ENCODE measurements around the gene MAU2. TPM values are rescaled to one million over a fixed set of nuclear protein-coding genes. Genes with fewer than 3 reads are reported as not detected.

The MAU2 gene
- total and polyA plus RNA-seq, 4 donors, result 7.5 to 31.0 (median 17.9) TPM

DNA sequence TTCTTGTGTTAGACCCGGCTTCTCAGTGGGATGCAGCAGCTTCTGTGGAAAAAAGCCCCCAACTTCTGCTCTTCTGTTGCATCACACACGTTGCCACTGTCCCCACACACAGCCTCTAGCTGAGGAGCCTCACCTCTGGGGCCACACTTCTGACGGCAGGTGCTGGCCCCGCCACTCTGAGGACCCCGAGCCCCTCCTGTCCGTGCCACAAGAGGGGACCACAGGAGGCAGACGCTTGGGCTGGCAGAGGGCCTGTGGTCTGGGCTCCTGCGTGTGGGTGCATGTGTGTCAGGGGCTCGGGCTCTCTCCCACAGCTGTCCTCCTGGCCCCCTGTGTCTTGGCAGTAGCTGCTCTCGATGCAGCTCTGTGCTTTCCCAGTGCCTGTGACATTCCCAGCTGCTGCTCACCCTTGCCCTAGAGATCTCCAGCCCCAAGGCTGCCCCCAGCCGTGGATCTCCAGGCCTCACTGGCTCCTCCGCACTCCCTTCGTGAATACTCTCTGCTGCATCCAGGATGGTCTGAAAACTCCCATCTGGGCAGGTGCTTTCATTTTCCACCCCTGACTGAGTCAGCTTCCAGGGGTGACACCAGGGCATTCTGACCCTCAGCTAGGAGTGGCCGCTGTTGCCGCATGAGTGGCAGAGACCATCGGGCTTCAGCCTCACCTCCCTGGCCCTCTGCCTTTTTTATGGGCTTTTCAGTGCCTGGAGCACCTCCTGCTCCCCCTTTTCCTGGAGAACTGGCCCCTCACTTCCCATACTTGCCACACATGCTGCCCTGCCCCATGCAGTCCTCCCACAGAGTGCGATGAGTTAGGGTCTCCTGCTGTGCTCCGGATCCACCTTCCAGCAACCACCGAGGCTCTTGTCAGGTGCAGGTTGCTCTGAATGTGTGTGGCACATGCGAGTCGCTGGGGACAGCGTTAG, 13.7 kb downstream of the MAU2 start:
- Histone ChIP-seq H3K4me3 (ENCODE audit: low read depth in 1 of 3, low read length in 3 of 3) (no peak overlapping the region), H3K36me3 (ENCODE audit: control insufficient read depth in 4 of 4, insufficient read depth in 3 of 4, low read depth in 1 of 4, low read length in 3 of 4) (peaks cover 15 to 61% (median 31%) of the 10 kb centered on the region in 4 donors), H3K9ac (ENCODE audit: low read depth in 1 of 2, low read length in 2 of 2) (no peak overlapping the region), H3K4me1 (ENCODE audit: control insufficient read depth in 4 of 4, insufficient read depth in 4 of 4, low read length in 3 of 4) (peaks cover 0 to 2% (median 0%) of the 10 kb centered on the region in 4 donors), H3K9me3 (ENCODE audit: control insufficient read depth in 4 of 4, low read length in 3 of 4) (no peaks in the 10 kb centered on the region), H3K27me3 (ENCODE audit: control insufficient read depth in 4 of 4, insufficient read depth in 4 of 4, low read length in 3 of 4) (no peaks in the 10 kb centered on the region), H3K27ac (ENCODE audit: low read depth in 1 of 2, low read length in 2 of 2) (no peak overlapping the region)
- TF ChIP-seq, protein P1, sequence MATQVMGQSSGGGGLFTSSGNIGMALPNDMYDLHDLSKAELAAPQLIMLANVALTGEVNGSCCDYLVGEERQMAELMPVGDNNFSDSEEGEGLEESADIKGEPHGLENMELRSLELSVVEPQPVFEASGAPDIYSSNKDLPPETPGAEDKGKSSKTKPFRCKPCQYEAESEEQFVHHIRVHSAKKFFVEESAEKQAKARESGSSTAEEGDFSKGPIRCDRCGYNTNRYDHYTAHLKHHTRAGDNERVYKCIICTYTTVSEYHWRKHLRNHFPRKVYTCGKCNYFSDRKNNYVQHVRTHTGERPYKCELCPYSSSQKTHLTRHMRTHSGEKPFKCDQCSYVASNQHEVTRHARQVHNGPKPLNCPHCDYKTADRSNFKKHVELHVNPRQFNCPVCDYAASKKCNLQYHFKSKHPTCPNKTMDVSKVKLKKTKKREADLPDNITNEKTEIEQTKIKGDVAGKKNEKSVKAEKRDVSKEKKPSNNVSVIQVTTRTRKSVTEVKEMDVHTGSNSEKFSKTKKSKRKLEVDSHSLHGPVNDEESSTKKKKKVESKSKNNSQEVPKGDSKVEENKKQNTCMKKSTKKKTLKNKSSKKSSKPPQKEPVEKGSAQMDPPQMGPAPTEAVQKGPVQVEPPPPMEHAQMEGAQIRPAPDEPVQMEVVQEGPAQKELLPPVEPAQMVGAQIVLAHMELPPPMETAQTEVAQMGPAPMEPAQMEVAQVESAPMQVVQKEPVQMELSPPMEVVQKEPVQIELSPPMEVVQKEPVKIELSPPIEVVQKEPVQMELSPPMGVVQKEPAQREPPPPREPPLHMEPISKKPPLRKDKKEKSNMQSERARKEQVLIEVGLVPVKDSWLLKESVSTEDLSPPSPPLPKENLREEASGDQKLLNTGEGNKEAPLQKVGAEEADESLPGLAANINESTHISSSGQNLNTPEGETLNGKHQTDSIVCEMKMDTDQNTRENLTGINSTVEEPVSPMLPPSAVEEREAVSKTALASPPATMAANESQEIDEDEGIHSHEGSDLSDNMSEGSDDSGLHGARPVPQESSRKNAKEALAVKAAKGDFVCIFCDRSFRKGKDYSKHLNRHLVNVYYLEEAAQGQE (IDR thresholded peaks at IDR 0.05), result no peak
- TF ChIP-seq EGR1 (IDR thresholded peaks at IDR 0.05; ENCODE audit: low read depth in 2 of 2) (no peak), NR2F2 (IDR thresholded peaks at IDR 0.05) (no peak), FOXA1 (IDR thresholded peaks at IDR 0.05) (no peak), HNF4G (IDR thresholded peaks at IDR 0.05) (no peak), SP1 (IDR thresholded peaks at IDR 0.05) (no peak), GABPA (IDR thresholded peaks at IDR 0.05 in 1 of 2, conservative IDR thresholded peaks at IDR 0.05 in 1 of 2) (no peak), JUND (IDR thresholded peaks at IDR 0.05) (no peak), TAF1 (conservative IDR thresholded peaks at IDR 0.05) (no peak), YY1 (IDR thresholded peaks at IDR 0.05) (no peak), RXRA (IDR thresholded peaks at IDR 0.05) (no peak), FOXA2 (IDR thresholded peaks at IDR 0.05) (no peak), RAD21 (IDR thresholded peaks at IDR 0.05) (no peak), HNF4A (conservative IDR thresholded peaks at IDR 0.05) (no peak)
- TF ChIP-seq, protein P2, sequence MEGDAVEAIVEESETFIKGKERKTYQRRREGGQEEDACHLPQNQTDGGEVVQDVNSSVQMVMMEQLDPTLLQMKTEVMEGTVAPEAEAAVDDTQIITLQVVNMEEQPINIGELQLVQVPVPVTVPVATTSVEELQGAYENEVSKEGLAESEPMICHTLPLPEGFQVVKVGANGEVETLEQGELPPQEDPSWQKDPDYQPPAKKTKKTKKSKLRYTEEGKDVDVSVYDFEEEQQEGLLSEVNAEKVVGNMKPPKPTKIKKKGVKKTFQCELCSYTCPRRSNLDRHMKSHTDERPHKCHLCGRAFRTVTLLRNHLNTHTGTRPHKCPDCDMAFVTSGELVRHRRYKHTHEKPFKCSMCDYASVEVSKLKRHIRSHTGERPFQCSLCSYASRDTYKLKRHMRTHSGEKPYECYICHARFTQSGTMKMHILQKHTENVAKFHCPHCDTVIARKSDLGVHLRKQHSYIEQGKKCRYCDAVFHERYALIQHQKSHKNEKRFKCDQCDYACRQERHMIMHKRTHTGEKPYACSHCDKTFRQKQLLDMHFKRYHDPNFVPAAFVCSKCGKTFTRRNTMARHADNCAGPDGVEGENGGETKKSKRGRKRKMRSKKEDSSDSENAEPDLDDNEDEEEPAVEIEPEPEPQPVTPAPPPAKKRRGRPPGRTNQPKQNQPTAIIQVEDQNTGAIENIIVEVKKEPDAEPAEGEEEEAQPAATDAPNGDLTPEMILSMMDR (IDR thresholded peaks at IDR 0.05; ENCODE audit: low read depth, low read length, missing input control), result no peak
- TF ChIP-seq, protein P3, sequence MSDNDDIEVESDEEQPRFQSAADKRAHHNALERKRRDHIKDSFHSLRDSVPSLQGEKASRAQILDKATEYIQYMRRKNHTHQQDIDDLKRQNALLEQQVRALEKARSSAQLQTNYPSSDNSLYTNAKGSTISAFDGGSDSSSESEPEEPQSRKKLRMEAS (IDR thresholded peaks at IDR 0.05), result no peak
- TF ChIP-seq, protein P4, sequence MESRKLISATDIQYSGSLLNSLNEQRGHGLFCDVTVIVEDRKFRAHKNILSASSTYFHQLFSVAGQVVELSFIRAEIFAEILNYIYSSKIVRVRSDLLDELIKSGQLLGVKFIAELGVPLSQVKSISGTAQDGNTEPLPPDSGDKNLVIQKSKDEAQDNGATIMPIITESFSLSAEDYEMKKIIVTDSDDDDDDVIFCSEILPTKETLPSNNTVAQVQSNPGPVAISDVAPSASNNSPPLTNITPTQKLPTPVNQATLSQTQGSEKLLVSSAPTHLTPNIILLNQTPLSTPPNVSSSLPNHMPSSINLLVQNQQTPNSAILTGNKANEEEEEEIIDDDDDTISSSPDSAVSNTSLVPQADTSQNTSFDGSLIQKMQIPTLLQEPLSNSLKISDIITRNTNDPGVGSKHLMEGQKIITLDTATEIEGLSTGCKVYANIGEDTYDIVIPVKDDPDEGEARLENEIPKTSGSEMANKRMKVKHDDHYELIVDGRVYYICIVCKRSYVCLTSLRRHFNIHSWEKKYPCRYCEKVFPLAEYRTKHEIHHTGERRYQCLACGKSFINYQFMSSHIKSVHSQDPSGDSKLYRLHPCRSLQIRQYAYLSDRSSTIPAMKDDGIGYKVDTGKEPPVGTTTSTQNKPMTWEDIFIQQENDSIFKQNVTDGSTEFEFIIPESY (IDR thresholded peaks at IDR 0.05), result no peak
- TF ChIP-seq, protein P5, sequence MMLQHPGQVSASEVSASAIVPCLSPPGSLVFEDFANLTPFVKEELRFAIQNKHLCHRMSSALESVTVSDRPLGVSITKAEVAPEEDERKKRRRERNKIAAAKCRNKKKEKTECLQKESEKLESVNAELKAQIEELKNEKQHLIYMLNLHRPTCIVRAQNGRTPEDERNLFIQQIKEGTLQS (IDR thresholded peaks at IDR 0.05), result no peak
- 94% methylated on average over 22 of the region's 22 CpGs for WGBS
- DNase-seq (ENCODE audit: low spot score), result no peak
